ENCODE measurements around the gene MRPL11.
A peak's percentile ranks its signal among the peaks of the same experiment; 100 is the strongest.

Gene MRPL11

DNA sequence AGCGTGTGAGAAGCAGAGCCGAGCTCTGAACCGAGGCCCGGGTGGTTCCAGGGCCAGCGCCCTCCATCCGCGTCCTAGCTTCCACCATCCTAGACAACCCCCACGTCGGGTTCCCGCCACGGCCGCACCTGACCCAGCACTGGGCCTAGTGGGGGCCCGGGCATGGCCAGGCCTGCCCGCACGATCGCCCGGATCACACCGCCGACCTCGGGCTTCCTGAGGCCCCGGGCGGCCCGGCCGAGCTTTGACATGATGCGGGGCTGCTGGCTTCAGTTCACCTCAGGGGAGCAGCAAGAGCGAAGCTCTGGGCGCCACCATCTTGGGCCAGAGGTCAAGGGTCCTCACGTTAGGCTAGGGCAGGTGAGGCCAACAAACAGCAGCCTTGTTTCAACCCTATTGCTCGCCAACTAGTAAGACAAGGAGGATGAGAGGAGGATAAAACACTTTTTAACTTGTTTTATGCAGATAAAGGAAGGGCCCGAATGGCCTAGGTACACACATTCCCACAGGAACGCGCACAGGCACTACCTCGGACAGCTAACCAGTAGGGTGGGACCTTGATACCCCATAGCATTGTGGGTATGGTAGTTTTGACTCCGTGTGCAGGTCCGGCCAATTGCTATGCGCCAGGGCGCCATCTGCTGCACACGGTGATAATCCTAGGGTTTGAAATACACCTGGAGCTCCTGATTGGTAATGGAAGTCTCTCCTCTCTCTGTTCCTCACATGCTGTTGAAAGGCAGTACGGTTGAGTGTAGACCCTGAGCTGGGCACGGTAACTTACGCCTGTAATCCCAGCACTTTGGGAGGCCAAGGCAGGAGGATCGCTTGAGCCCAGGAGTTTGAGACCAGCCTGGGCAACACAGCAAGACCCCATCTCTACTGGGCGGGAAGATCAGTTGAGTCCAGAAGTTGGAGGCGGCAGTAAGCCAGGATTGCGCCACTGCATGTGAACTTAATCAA is at the start of gene MRPL11:
Gene MRPL11 (minus strand): TSS at position 345 of the 963 bp plus-strand sequence. CDS start 94 bp downstream, at position 251.
- peak; percentile 90 for DNase-seq

DNA sequence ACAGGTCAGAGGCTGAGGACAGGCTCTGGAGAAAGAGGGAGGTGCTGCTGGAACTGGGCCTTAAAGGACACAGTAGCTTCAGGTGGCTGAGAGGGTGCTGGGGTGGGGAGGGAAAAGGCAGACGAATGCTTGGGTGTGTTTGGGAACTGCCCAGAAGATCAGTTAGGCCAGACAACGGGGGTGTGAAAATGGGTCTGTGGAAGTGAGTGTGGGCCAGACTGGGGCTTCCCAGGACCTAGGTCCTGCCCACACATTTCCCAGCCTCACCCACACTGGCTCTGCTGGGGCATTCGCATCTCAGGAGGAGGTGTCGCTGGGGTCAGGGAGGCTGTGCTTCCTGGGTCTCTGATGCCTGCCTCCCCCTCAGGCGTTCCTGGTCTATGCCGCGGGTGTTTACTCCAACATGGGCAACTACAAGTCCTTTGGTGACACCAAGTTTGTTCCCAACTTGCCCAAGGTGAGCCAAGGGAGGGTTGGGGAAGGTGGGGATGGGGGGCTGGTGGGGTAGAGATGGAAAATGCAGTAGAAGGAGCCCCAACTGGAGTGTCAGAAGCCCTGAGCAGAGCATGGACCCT is 46.2 kb upstream of the MRPL11 start:
- DNase-seq, result no peak

DNA sequence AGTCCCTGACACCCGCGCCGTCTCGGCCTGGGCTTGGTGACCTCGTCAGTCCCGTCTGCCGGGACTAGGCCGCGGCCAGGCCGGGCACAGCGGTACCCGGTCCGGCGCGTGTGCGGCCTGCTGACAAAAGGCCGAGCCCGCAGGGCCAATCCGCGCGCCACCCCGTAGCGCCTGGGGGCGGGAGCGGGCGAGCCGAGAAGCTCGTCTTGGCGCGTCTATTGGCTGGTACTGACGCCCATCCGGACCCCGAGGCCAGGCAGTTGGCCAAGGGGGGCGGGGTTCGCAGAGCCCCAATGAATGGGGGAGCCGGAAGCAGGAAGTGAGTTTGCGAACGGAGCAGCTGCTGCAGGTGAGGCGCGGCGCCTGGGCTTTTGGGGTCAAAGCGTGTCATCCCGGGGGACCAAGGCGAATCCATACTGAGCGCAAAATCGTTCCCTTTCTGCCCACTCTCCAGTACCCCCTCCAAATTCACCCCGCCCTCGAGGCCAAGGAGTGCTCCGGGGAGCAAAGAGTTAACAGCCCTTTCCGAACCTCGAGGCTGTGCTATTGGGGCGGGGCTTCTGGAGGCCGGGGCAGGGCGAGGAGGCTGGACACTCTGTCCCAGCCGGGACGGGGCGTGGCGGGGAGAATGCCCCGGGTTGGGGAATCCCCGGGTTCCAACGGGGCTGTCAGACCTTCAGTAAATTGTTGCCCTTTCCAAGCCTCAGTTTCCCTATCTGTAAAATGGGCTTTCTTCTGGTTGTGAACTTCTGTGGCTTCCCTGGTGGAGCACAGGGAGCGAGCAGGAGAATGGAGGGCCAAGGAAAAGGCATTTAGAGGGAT is 41.7 kb upstream of the MRPL11 start, which contains the start of gene DPP3:
Gene DPP3 (plus strand): TSS at position 318 of the 822 bp plus-strand sequence. CDS start 1,767 bp downstream, outside the sequence.
- peak; percentile 94 for DNase-seq

DNA sequence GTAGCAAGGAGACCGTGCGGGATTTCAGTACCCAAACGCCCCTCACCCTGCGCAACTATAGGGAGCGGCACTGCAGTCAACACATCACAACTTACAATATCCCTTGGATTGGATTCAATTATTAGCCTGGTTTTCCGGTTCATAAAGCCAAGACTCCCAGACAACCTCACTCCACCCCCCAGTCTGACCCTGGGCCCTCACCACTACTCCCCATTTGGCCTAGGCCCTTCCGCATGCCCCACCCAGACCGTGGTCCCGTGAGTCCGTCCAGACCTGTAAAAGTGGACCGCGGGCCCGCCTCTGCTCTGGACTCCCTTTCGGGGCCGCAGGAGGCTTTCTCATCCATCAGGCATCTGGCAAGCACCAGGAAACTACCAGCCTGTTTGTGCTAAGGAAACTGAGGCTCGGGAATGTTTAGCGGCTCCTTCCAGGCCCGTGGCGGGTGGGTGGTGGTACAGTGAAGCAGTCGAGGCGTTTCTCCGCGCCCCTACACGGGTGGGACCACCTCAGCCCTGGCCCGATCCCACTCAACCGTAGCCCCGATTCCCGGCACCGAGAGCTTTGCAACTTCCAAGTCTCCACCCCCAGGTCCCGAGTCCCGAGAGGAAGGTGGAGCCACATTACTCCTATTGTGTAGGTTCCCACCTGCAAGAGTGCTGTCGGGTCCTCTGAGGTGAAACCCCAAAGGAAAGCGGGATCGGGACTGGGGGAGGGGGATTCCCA is 40.9 kb upstream of the MRPL11 start:
- no peak for DNase-seq

DNA sequence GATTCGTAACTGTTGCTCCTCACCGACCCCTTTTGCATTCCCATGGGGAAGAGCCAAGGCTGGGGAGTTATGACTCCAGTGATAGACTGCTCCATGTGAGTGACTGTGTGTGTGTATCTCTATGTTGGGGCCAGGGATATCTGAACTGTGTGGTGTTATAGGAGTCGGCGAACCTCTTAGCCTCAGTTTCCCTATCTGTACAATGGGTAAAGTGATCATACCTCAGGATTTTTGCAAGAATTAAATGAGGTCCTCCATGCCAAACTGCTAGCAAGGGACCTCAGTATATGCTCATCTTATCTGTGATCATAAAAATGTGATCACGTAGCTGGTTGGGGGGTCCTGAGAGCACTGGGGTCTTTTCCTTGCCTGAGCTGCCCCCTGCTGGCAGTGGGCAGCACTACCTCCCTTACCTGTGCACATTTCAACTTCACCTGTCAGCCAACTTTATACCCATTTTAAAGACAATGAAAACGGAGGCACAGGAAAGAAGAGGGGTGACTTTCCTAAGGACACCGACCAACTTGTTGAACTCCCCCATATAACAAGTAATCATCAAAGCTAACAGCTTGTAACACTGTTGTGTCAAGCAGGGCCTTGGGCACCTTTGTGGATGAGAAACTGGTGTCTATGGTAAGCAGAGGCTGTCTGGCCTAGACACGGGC is 40.2 kb upstream of the MRPL11 start:
- peak; percentile 40 for DNase-seq

DNA sequence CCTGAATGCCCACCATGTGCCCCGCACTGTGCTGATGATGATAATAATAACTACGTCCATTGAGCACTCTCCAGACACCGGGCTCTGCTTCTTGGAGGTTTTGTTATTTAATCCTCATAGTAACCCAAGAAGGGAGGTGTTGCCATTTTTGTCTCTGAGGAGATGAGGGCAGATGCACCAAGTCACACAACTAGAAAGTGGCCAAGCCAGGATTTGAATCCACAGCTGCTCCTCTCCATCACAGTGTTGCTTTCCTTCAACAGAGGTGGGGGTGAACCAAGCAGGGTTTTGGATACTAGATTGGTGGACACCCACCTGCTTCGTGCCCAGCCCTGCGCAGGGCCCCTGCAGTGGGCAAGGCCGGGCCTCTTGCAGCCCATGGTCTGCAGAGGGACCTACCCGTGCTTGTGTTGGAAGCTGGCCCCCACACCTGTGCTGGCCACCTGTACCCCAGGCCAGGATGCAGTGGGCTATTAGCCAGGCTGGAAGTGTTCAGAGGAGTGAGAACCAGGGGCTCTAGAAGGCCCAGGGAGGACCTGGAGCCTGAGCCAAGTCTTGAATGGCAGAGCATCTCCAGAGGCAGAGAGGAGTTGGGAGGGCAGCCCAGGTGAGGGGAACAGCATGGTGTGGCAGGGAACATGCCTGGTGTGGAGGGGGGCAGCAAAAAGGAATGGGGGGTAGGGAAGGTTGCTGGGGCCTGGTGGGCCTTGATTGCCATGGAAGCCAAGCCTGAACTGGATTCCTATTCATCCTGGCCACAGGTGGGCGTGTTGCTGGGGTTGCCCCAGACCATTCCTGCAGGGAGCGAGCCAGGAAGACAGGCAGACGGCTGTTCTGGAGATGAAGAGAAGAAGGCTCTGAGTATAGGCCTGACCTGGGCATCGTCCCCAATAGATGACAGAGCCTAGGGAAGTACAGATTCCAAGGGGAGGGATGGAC is 38.9 kb upstream of the MRPL11 start:
- no peak for DNase-seq

DNA sequence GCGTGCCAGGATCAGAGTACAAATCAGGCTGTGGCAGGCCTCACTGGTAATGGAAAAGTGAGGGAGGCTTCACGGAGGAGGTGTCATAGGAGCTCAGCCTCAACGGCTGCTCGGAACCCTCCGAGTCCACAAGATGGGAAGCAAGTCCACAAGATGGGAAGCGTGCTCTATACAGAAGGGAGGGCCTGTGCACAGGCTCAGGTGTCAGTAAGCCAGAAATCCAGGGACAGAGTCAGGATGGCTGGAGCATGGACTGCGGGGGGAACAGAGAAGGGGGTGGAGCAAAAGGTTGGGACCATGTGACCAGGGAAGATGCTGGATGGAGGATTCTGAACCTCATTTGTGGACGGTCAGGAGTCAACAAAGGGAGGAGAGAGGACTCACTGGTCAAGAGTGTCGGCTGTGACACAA is 38.2 kb upstream of the MRPL11 start:
- DNase-seq, result no peak

DNA sequence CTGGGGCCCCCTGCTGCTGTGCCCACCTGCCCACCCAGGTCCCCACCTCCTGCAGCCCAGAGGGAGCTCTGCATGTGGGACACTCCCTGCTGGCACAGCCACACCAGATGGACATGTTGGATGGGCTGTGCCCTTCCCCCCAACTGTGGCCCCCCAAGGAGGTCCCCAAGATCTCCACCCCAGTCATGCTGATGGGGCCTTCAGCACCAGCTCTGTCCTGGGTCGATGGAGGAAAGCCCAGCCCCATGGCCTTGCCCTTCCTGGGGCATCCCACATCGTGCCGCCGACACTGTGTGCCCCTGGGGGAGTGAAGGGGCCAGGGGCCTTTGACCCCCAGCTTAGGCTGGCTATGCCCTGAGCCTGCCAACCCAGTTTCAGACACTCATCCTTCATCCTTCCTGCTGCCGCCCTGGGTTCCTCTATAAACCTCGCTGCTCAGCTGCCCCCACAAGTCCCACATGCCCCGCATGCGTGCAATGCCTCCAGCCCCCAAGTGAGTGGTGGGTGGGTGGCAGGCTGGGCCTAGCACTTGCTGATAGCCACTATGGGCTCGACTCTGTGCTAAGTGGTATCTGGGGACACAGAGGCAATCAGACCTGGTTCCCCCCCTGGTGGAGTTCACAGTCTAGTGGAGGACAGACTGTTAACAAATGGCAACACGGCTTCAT is 37.7 kb upstream of the MRPL11 start:
- no peak for DNase-seq

DNA sequence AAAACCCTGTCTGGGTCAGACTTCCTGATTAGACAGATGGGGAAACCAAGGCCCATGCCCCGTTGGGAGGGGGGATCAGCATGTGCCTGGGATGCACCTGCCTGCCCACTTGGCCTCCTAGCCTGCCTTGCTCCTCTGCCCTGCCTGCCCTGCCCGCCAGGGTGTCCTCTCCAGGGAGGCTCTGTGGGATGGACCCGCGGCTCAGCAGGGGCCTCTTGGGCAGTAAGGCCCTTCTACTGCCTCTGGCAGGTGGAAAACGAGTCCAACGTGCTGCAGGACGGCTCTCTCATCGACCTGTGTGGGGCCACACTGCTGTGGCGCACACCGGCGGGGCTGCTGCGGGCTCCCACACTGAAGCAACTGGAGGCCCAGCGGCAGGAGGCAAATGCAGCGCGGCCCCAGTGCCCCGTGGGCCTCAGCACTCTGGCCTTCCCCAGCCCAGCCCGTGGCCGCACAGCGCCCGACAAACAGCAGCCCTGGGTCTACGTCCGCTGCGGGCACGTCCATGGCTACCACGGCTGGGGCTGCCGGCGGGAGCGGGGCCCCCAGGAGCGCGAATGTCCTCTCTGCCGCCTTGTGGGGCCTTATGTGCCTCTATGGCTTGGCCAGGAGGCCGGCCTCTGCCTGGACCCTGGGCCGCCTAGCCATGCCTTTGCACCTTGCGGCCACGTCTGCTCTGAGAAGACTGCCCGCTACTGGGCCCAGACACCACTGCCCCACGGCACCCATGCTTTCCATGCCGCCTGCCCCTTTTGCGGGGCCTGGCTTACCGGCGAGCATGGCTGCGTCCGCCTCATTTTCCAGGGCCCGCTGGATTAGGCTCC is 36.9 kb upstream of the MRPL11 start:
- no peak for DNase-seq

DNA sequence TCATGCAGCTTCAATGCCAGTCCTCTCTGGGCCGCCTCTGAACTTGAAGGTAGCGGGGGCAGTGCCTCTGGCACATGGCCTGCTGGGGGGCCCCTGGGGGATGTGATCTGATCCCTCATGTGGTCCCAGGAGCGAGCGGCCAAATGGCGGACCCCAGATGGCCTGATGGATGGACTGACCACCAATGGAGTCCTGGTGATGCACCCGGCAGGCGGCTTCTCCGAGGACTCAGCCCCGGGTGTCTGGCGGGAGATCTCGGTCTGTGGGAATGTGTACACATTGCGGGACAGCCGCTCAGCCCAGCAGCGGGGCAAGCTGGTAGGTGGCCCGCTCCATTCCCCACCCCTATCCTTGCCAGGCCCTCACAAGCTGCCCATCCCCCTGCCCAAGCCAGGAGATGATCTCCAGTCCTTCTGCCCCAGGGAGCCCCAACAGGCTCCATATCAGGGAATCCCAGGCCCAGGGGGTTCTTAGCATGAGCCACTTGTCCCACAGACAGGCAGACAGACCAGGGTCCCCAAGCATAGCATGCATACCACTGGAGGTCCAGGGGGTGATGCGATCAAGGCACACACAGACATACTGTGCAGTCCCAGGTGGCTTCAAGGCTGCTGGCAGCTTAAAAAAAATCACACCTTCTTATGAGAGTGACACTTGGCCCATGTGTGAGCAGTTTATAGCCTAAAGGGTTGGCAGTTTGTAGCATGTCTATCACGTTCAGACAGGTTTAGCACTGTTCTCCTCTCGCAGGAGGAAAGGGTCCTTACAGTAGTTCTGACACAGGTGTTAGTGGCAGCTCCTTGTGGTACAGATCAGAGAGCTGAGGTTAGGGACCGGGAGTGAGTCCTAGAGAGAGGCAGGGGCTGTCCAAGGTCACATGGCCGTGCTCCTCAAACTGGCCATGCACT is 35.2 kb upstream of the MRPL11 start:
- DNase-seq, result no peak

DNA sequence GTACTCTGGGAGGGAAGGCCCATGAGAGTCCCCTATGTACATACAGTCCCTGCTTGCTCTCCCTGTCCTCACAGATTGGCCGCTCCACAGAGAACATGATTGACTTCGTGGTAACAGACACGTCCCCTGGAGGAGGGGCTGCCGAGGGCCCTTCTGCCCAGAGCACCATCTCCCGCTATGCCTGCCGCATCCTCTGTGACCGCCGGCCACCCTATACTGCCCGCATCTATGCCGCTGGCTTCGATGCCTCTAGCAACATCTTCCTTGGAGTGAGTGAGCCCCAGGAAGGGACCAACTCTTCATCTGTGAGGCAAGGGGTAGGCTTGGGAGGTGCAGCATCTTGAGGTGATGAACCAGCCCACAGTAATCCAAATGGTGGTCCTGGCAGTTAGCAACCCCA is 34.5 kb upstream of the MRPL11 start:
- no peak for DNase-seq

DNA sequence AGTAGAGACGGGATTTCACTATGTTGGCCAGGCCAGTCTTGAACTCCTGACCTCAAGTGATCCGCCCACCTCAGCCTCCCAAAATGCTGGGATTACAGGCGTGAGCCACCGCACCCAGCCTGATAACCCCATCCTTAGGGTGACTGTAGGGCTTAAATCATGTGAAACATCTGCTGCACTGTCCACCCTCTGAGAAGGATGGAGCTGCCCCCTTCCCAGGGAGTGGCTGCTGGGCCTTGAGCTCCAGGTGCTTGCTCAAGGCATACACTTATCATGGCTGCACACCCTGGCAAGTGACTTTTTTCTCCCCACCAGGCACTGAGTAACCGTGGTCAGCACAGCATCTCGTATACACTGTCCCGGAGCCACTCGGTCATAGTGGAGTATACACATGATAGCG is 33.4 kb upstream of the MRPL11 start:
- no peak for DNase-seq

DNA sequence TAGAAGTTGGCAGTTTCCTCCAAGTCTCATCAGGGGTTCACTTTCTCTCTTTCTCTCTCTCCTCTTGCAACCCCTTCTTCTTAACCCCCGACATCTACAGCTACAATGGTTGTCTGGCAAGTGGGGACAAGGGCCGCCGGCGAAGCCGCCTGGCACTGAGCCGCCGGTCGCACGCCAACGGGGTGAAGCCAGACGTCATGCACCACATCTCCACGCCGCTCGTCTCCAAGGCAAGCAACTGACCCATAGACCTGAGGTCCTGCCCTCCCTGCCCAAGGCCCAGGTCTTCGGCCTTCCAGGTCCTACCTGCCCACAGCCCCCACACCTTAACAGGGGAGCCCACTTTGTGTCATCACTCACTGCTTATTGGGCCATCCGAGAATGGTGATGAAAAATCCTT is 32.5 kb upstream of the MRPL11 start:
- DNase-seq, result no peak

DNA sequence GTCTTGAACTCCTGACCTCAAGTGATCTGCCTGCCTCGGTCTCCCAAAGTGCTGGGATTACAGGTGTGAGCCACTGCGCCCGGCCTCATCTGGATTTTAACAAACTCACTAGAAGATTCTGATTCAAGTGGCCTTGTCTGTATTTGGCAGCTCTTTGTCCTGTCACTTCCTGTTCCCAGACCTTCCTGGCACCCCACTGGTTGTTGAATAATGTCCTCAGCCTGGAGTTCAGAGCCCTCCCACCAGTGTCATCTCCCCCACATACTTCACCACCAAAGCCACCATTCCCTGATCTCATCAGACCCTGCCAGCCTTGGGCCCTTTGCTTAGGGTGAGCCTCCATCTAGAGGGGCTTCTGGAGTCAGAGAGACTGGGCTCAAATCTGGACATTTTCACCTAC is 31.4 kb upstream of the MRPL11 start:
- DNase-seq, result no peak

DNA sequence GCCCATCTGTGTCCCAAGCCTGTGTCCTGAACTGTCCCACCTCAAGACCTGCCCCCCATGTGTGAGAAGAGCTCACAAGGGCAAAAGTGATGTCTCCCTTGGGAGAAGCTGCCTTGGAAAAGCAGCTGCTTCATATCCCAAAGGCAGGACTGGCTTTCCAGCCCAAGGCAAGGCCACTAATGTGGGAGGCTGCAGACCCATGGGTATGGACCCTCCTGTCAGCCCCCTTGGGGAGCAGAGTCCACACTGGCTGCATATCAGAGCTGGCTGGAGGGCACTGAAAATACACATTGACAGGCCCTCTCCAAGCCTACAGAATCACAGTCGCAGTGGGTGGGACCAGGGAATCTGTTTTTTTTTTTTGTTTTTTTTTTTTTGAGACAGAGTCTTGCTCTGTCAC is 30.8 kb upstream of the MRPL11 start:
- no peak for DNase-seq

DNA sequence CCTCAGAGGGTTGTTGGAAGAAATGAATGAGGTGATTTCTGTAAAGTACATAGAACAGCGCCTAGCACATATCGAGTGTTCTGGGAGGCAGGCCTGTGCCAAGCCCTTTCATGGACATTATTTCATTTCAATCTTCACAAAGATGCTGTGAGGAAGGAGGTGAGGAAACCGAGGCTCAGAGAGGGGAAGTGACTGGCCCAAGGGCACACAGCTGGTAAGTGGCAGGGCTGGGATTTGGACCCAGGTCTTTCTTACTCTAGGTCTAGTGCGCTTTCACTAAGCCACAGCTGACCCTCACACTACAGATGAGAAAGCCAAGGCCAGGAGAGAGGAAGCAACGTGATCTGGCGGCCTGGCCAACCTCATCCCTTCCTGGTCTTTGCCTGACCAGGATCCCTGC is 30.0 kb upstream of the MRPL11 start:
- no peak for DNase-seq

DNA sequence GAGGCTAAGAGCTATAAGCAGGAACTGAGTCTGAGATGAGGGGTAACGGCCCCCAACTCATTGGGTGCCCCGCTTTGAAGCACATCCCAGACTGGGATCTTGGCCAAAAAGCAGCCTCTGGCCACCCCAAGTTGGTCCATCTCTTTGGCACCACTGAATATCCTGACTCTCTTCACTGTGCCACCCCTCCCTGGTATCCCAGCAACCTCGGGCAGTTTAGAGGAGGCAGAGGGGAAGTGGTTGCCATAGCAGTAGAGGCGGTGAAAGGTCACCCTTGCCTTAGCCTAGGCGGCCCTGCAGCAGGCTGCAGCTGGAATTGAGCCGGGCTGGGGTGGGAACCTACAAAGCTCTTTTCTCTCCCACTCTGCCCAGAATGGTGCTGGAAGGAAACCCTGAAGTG is 29.1 kb upstream of the MRPL11 start:
- no peak for DNase-seq

DNA sequence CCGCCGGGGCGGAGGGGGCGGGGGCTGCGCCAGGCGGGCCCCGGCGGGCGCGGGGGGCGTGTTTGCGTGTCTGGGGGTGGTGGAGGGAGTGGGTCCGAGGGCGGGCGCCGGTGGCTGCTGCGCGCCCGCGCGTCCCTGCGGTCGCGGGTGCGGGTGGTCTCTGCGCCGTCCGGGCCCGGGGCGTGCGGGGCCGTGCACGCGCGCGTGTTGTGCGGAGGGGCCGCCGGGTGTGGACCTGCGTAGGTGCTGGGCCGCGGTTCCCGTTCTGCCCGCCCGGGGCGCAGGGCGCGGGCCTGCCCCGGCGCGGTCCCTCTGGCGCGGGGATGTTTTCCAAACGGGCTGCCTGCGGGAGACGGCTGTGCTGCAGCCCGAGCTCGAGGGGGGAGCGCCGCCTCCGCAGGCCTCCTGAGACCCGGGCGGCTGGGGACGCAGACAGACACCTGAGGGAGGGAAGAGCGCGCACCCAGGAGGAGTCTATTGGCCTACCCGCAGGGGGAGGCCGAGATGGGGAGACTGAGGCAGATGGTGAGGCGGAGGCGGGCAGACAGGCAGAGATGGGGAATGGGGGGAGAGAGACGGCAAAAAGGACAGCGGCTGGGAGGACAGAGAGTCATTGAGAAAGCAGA is 28.5 kb upstream of the MRPL11 start:
- DNase-seq, result no peak

Data from activated T-cell treated with anti-CD3 and anti-CD28 coated beads, Interleukin-2, amount 50 U/mL, for 1 hour (primary cell).